DMS 273 (cell line): ENCODE data around the gene PELI2.

Experiments
- DNase-seq: peaks from one replicate; lab custom pipeline; 2025; ENCODE audit not compliant: unreplicated experiment; lab: John Stamatoyannopoulos, UW

PELI2 gene

GRCh38 chr14:56119201-56119981 lies 1.2 kb downstream of the PELI2 start:
- DNase-seq = peak; percentile 67

- peak; percentile 82 for DNase-seq
Observed at GRCh38 chr14:56120091-56120691, 2.0 kb downstream of the PELI2 start.

- no peak for DNase-seq
Observed at GRCh38 chr14:56121816-56122215, 3.6 kb downstream of the PELI2 start.

GRCh38 chr14:56122301-56122700 lies 4.1 kb downstream of the PELI2 start:
- DNase-seq = no peak

GRCh38 chr14:56124327-56124726 lies 6.1 kb downstream of the PELI2 start:
- DNase-seq = no peak

GRCh38 chr14:56125772-56126636 lies 7.8 kb downstream of the PELI2 start:
- peak; percentile 93 for DNase-seq

GRCh38 chr14:56126637-56126913 lies 8.4 kb downstream of the PELI2 start:
- DNase-seq = no peak

- DNase-seq = no peak
Observed at GRCh38 chr14:56127156-56127555, 8.9 kb downstream of the PELI2 start.

- no peak for DNase-seq
Observed at GRCh38 chr14:56129092-56129491, 10.9 kb downstream of the PELI2 start.

GRCh38 chr14:56129933-56130332 lies 11.7 kb downstream of the PELI2 start:
- no peak for DNase-seq

- peak; percentile 73 for DNase-seq
Observed at GRCh38 chr14:56131004-56131864, 13.0 kb downstream of the PELI2 start.

GRCh38 chr14:56131865-56132833 lies 13.9 kb downstream of the PELI2 start:
- peak; percentile 78 for DNase-seq

GRCh38 chr14:56133547-56133946 lies 15.3 kb downstream of the PELI2 start:
- peak; percentile 56 for DNase-seq

- DNase-seq = peak; percentile 86
Observed at GRCh38 chr14:56135001-56135400, 16.8 kb downstream of the PELI2 start.

- no peak for DNase-seq
Observed at GRCh38 chr14:56135668-56136067, 17.5 kb downstream of the PELI2 start.

GRCh38 chr14:56136571-56137452 lies 18.6 kb downstream of the PELI2 start:
- peak; percentile 61 for DNase-seq

GRCh38 chr14:56137453-56137807 lies 19.2 kb downstream of the PELI2 start:
- DNase-seq = no peak

GRCh38 chr14:56137849-56138248 lies 19.6 kb downstream of the PELI2 start:
- DNase-seq = peak; percentile 75

- peak; percentile 95 for DNase-seq
Observed at GRCh38 chr14:56138928-56139327, 20.7 kb downstream of the PELI2 start.
